Thymus (tissue), 11 donors: ENCODE measurements around the gene AOX1. TPM values are rescaled to one million over a fixed set of nuclear protein-coding genes. Genes with fewer than 3 reads are reported as not detected.
"Not testable (repeated sequence)": the region's sequence is repeated elsewhere in the genome, so short reads cannot be mapped to it uniquely, and the experiment has no call there.

Experiments used
- DNase-seq, 9 donors: peaks; one replicate each; pipeline ENCODE4 v3.0.0-alpha.2; 2013; ENCODE audit warnings: low spot score in 9 of 9, low read depth in 6 of 9, missing footprints in 1 of 9
- H3K27ac ChIP-seq, 2 donors: one replicate each; pipeline ENCODE4 v1.5.1; 2013; ENCODE audit warnings: control low read depth in 1 of 2, low read depth in 1 of 2, low read length in 1 of 2, mild to moderate bottlenecking in 1 of 2, moderate library complexity in 1 of 2
- H3K27me3 ChIP-seq, 2 donors: one replicate each; pipeline ENCODE4 v1.5.1; 2013; ENCODE audit warnings: low read length in 1 of 2; ENCODE audit not compliant: control insufficient read depth in 2 of 2, insufficient read depth in 1 of 2
- H3K36me3 ChIP-seq, 2 donors: one replicate each; pipeline ENCODE4 v1.5.1; 2013; ENCODE audit warnings: low read length in 1 of 2, mild to moderate bottlenecking in 1 of 2, moderate library complexity in 1 of 2; ENCODE audit not compliant: control insufficient read depth in 2 of 2, insufficient read depth in 2 of 2
- H3K4me1 ChIP-seq, 2 donors: one replicate each; pipeline ENCODE4 v1.5.1; 2013; ENCODE audit warnings: low read length in 2 of 2; ENCODE audit not compliant: control insufficient read depth in 2 of 2, insufficient read depth in 2 of 2
- H3K4me3 ChIP-seq, 2 donors: one replicate each; pipeline ENCODE4 v1.5.1; 2013; ENCODE audit warnings: low read length in 2 of 2, control low read depth in 1 of 2, mild to moderate bottlenecking in 1 of 2
- H3K9me3 ChIP-seq, 2 donors: one replicate each; pipeline ENCODE4 v1.5.1; 2013; ENCODE audit warnings: low read length in 1 of 2, mild to moderate bottlenecking in 1 of 2; ENCODE audit not compliant: control insufficient read depth in 2 of 2, insufficient read depth in 1 of 2
- WGBS: extraction: QIAGEN DNeasy Blood & Tissue Kit; methylation state at CpG from one replicate; pipeline ENCODE4 v1.1.7; 2013; 5-methylcytosine and 5-hydroxymethylcytosine counted together
- polyA plus RNA-seq: library from polyadenylated mRNA; stranded (reverse); fragments of 200-250 nt; gene quantifications from one replicate; pipeline ENCODE4 v1.2.3, GENCODE V29; 2013
- total RNA-seq: library from RNA; stranded (reverse); fragments of 120-200 nt; gene quantifications from one replicate; pipeline ENCODE4 v1.2.4, GENCODE V29; 2013
- donor health status: healthy.

The AOX1 gene
- total and polyA plus RNA-seq, 2 donors, result 0.42 to 10.7 TPM

GRCh38 chr2:200631287-200631686, 45.5 kb downstream of the AOX1 start:
- no peak for DNase-seq
- H3K4me3 ChIP-seq, result no peak overlapping the region
- no peaks in the 10 kb centered on the region for H3K27me3 ChIP-seq
- WGBS, result 98% methylated on average over 1 of the region's 1 CpG
- peaks cover 0 to 2% of the 10 kb centered on the region in 2 donors for H3K4me1 ChIP-seq
- peaks cover 0 to 3% of the 10 kb centered on the region in 2 donors for H3K9me3 ChIP-seq
- no peak overlapping the region for H3K27ac ChIP-seq
- no peaks in the 10 kb centered on the region for H3K36me3 ChIP-seq

- Histone ChIP-seq H3K4me3 (no peak overlapping the region), H3K27ac (no peak overlapping the region), H3K4me1 (peaks cover 0 to 2% of the 10 kb centered on the region in 2 donors), H3K27me3 (no peaks in the 10 kb centered on the region), H3K9me3 (peaks cover 0 to 3% of the 10 kb centered on the region in 2 donors), H3K36me3 (no peaks in the 10 kb centered on the region)
- 97% methylated on average over 7 of the region's 7 CpGs for WGBS
- no peak for DNase-seq
Measured at GRCh38 chr2:200634231-200634964, 48.6 kb downstream of the AOX1 start.

- H3K27ac ChIP-seq, result no peak overlapping the region
- H3K4me3 ChIP-seq, result no peak overlapping the region
- H3K27me3 ChIP-seq, result no peaks in the 10 kb centered on the region
- H3K36me3 ChIP-seq, result no peaks in the 10 kb centered on the region
- peaks cover 0 to 3% of the 10 kb centered on the region in 2 donors for H3K9me3 ChIP-seq
- peaks cover 0 to 2% of the 10 kb centered on the region in 2 donors for H3K4me1 ChIP-seq
- no peak for DNase-seq
Measured at GRCh38 chr2:200635251-200635650, 49.4 kb downstream of the AOX1 start.

GRCh38 chr2:200637901-200638300, 52.1 kb downstream of the AOX1 start:
- H3K4me1 ChIP-seq, result peaks cover 0 to 2% of the 10 kb centered on the region in 2 donors
- H3K4me3 ChIP-seq, result no peak overlapping the region
- no peaks in the 10 kb centered on the region for H3K27me3 ChIP-seq
- no peak overlapping the region for H3K27ac ChIP-seq
- no peak for DNase-seq
- no peaks in the 10 kb centered on the region for H3K36me3 ChIP-seq
- 97% methylated on average over 9 of the region's 9 CpGs for WGBS
- peaks cover 0 to under 1% of the 10 kb centered on the region in 2 donors for H3K9me3 ChIP-seq

- no peaks in the 10 kb centered on the region for H3K9me3 ChIP-seq
Measured at GRCh38 chr2:200640176-200640575, 54.4 kb downstream of the AOX1 start.

GRCh38 chr2:200640901-200641300, 55.1 kb downstream of the AOX1 start:
- Histone ChIP-seq H3K4me1 (no peaks in the 10 kb centered on the region), H3K27ac (no peak overlapping the region), H3K9me3 (no peaks in the 10 kb centered on the region), H3K4me3 (no peak overlapping the region), H3K36me3 (no peaks in the 10 kb centered on the region), H3K27me3 (no peaks in the 10 kb centered on the region)
- DNase-seq, result no peak
- 97% methylated on average over 7 of the region's 7 CpGs for WGBS

More at GRCh38 chr2:200640176-200640575, 54.4 kb downstream of the AOX1 start:
- Histone ChIP-seq H3K27me3 (no peaks in the 10 kb centered on the region), H3K4me1 (peaks cover 0 to 2% of the 10 kb centered on the region in 2 donors), H3K4me3 (no peak overlapping the region), H3K27ac (no peak overlapping the region), H3K36me3 (no peaks in the 10 kb centered on the region)
- DNase-seq, result no peak
- 94% methylated on average over 3 of the region's 3 CpGs for WGBS

GRCh38 chr2:200648518-200649281, 62.9 kb downstream of the AOX1 start:
- H3K27me3 ChIP-seq, H3K4me3 ChIP-seq, H3K36me3 ChIP-seq, H3K4me1 ChIP-seq, H3K27ac ChIP-seq, DNase-seq, H3K9me3 ChIP-seq: not testable (repeated sequence)
- WGBS, result 98% methylated on average over 3 of the region's 3 CpGs

- no peaks in the 10 kb centered on the region for H3K36me3 ChIP-seq
- no peaks in the 10 kb centered on the region for H3K4me1 ChIP-seq
- H3K4me3 ChIP-seq, result no peak overlapping the region
- DNase-seq, result no peak
- H3K27me3 ChIP-seq, result no peaks in the 10 kb centered on the region
- 99% methylated on average over 3 of the region's 3 CpGs for WGBS
- H3K9me3 ChIP-seq, result peaks cover 0 to 4% of the 10 kb centered on the region in 2 donors
- no peak overlapping the region for H3K27ac ChIP-seq
Measured at GRCh38 chr2:200649724-200650123, 63.9 kb downstream of the AOX1 start.

- H3K27ac ChIP-seq, result no peak overlapping the region
- H3K27me3 ChIP-seq, result no peaks in the 10 kb centered on the region
- H3K9me3 ChIP-seq, result peaks cover 0 to 4% of the 10 kb centered on the region in 2 donors
- no peak overlapping the region for H3K4me3 ChIP-seq
- no peaks in the 10 kb centered on the region for H3K4me1 ChIP-seq
- 94% methylated on average over 2 of the region's 2 CpGs for WGBS
- no peak for DNase-seq
- no peaks in the 10 kb centered on the region for H3K36me3 ChIP-seq
Measured at GRCh38 chr2:200650195-200650594, 64.4 kb downstream of the AOX1 start.
